ENCODE measurements around the gene LPCAT2. TPM values are rescaled to one million over a fixed set of nuclear protein-coding genes. Genes with fewer than 3 reads are reported as not detected.
A peak's percentile ranks its signal among the peaks of the same experiment; 100 is the strongest.

Gene LPCAT2
- total RNA-seq, 1 experiment from 2014 or later: 7.1 TPM

DNA sequence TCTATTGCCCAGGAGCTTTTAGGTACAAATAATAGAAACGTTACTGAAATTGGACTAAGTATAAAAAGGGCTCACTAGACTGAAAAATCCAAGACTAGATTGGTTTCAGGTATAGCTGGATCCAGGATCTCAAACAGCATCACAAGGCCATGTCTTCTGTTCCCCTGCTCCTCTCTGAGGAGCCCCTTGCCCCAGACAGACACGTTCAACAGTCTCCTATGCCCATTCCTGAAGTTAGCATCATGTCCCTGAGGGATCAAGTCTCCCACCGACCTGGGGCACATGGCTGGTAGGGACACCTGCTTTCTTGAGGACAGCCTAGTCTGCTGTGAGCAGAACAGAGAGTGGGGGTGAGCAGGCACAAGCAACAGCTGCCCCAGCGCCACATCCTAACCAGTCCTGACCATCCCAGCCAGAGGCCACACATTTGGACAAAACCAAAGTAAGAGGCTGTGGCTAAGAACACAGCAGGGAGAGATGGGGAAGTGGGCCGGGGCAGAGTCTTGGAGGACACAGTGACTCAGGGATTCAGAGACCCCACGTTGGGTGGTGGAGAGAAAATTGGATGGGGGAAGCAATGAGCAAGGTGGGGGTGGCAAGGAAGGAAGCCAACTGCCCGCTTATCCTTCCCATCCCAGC lies 40.4 kb upstream of the LPCAT2 start:
- POLR2A ChIA-PET: no interaction called here
- ATAC-seq: no peak
- Mint-ChIP-seq H3K27ac (no peak overlapping the region), H3K27me3 (ENCODE audit: low read depth) (peaks cover 45% of the 10 kb centered on the region), H3K9me3 (no peaks in the 10 kb centered on the region), H3K4me3 (no peak overlapping the region), H3K36me3 (no peaks in the 10 kb centered on the region), H3K4me1 (peaks cover 12% of the 10 kb centered on the region)
- DNase-seq (ENCODE audit: low spot score): no peak
- CTCF ChIA-PET: interaction anchor here (0.9 to 1.0 kb wide), 2 partner anchors 155 to 233 kb away, joined by 3 to 5 read pairs; no protein-coding TSS in a partner anchor
- TF ChIP-seq ZNF263 (CRISPR knock-in tag; IDR thresholded peaks at IDR 0.05; ENCODE audit: low read depth) (no peak), ZNF317 (CRISPR knock-in tag; IDR thresholded peaks at IDR 0.05; ENCODE audit: borderline replicate concordance, low read depth) (no peak)

DNA sequence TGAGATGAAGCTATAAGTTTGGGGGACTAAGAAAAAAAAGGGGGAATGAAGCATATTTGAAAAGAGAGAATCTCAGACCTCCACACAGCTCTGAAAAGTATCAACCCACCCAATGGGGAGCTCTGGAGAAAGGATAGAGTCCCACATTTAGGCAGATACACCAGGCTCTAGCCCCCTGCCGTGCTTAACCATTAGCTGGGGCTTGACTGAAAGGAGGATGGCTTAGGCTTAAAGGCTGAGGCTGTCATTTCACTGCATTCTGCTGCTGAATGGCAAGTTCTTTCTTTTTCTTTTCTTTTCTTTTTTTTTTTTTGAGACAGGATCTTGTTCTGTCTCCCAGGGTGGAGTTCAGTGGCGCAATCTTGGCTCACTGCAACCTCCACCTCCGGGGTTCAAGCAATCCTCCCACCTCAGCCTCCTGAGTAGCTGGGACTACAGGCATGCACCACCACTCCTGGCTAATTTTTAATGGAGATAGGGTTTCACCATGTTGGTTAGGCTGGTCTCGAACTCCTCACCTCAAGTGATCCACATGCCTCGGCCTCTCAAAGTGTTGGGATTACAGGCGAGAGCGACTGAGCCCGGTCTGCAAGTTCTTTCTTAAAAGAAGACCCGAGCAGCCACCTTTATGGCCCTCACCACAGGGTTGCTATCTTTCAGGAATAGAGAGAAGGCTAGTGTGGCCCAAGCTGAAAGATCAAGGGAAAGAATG lies 38.9 kb upstream of the LPCAT2 start:
- CTCF ChIA-PET: interaction anchor here (0.7 to 2.5 kb wide), 5 partner anchors 9 to 232 kb away, joined by 3 to 16 read pairs (median 3); partner anchors contain the start of gene MMP2
- DNase-seq (ENCODE audit: low spot score): no peak
- POLR2A ChIA-PET: no interaction called here
- peaks cover 50% of the 10 kb centered on the region for H3K27me3 Mint-ChIP-seq (ENCODE audit: low read depth)
- no peaks in the 10 kb centered on the region for H3K9me3 Mint-ChIP-seq
- TF ChIP-seq, protein P1, sequence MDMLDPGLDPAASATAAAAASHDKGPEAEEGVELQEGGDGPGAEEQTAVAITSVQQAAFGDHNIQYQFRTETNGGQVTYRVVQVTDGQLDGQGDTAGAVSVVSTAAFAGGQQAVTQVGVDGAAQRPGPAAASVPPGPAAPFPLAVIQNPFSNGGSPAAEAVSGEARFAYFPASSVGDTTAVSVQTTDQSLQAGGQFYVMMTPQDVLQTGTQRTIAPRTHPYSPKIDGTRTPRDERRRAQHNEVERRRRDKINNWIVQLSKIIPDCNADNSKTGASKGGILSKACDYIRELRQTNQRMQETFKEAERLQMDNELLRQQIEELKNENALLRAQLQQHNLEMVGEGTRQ (CRISPR knock-in tag; IDR thresholded peaks at IDR 0.05): no peak
- no peak for TF ChIP-seq SP1 (CRISPR knock-in tag; conservative IDR thresholded peaks at IDR 0.05)
- TF ChIP-seq, protein P2, sequence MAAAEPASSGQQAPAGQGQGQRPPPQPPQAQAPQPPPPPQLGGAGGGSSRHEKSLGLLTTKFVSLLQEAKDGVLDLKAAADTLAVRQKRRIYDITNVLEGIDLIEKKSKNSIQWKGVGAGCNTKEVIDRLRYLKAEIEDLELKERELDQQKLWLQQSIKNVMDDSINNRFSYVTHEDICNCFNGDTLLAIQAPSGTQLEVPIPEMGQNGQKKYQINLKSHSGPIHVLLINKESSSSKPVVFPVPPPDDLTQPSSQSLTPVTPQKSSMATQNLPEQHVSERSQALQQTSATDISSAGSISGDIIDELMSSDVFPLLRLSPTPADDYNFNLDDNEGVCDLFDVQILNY (CRISPR knock-in tag; IDR thresholded peaks at IDR 0.05): no peak
- TF ChIP-seq NFYB (CRISPR knock-in tag; conservative IDR thresholded peaks at IDR 0.05; ENCODE audit: low read depth): no peak
- no peak for TF ChIP-seq NFATC4 (CRISPR knock-in tag; IDR thresholded peaks at IDR 0.05)
- TF ChIP-seq, protein P3, sequence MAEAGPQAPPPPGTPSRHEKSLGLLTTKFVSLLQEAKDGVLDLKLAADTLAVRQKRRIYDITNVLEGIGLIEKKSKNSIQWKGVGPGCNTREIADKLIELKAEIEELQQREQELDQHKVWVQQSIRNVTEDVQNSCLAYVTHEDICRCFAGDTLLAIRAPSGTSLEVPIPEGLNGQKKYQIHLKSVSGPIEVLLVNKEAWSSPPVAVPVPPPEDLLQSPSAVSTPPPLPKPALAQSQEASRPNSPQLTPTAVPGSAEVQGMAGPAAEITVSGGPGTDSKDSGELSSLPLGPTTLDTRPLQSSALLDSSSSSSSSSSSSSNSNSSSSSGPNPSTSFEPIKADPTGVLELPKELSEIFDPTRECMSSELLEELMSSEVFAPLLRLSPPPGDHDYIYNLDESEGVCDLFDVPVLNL (CRISPR knock-in tag; IDR thresholded peaks at IDR 0.05; ENCODE audit: borderline replicate concordance, low read depth): no peak
- TF ChIP-seq, protein P4, sequence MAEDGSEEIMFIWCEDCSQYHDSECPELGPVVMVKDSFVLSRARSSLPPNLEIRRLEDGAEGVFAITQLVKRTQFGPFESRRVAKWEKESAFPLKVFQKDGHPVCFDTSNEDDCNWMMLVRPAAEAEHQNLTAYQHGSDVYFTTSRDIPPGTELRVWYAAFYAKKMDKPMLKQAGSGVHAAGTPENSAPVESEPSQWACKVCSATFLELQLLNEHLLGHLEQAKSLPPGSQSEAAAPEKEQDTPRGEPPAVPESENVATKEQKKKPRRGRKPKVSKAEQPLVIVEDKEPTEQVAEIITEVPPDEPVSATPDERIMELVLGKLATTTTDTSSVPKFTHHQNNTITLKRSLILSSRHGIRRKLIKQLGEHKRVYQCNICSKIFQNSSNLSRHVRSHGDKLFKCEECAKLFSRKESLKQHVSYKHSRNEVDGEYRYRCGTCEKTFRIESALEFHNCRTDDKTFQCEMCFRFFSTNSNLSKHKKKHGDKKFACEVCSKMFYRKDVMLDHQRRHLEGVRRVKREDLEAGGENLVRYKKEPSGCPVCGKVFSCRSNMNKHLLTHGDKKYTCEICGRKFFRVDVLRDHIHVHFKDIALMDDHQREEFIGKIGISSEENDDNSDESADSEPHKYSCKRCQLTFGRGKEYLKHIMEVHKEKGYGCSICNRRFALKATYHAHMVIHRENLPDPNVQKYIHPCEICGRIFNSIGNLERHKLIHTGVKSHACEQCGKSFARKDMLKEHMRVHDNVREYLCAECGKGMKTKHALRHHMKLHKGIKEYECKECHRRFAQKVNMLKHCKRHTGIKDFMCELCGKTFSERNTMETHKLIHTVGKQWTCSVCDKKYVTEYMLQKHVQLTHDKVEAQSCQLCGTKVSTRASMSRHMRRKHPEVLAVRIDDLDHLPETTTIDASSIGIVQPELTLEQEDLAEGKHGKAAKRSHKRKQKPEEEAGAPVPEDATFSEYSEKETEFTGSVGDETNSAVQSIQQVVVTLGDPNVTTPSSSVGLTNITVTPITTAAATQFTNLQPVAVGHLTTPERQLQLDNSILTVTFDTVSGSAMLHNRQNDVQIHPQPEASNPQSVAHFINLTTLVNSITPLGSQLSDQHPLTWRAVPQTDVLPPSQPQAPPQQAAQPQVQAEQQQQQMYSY (CRISPR knock-in tag; IDR thresholded peaks at IDR 0.05): no peak
- TF ChIP-seq NR2C2 (CRISPR knock-in tag; IDR thresholded peaks at IDR 0.05): no peak
- TF ChIP-seq ZNF121 (CRISPR knock-in tag; IDR thresholded peaks at IDR 0.05): no peak
- no peak for TF ChIP-seq IRF2 (CRISPR knock-in tag; IDR thresholded peaks at IDR 0.05; ENCODE audit: borderline replicate concordance, low read depth)
- TF ChIP-seq, protein P5, sequence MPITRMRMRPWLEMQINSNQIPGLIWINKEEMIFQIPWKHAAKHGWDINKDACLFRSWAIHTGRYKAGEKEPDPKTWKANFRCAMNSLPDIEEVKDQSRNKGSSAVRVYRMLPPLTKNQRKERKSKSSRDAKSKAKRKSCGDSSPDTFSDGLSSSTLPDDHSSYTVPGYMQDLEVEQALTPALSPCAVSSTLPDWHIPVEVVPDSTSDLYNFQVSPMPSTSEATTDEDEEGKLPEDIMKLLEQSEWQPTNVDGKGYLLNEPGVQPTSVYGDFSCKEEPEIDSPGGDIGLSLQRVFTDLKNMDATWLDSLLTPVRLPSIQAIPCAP (CRISPR knock-in tag; IDR thresholded peaks at IDR 0.05): no peak
- no peak for TF ChIP-seq ETV6 (CRISPR knock-in tag; IDR thresholded peaks at IDR 0.05)
- TF ChIP-seq, protein P6, sequence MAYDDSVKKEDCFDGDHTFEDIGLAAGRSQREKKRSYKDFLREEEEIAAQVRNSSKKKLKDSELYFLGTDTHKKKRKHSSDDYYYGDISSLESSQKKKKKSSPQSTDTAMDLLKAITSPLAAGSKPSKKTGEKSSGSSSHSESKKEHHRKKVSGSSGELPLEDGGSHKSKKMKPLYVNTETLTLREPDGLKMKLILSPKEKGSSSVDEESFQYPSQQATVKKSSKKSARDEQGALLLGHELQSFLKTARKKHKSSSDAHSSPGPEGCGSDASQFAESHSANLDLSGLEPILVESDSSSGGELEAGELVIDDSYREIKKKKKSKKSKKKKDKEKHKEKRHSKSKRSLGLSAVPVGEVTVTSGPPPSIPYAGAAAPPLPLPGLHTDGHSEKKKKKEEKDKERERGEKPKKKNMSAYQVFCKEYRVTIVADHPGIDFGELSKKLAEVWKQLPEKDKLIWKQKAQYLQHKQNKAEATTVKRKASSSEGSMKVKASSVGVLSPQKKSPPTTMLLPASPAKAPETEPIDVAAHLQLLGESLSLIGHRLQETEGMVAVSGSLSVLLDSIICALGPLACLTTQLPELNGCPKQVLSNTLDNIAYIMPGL (CRISPR knock-in tag; IDR thresholded peaks at IDR 0.05): no peak
- no peak for TF ChIP-seq FOXJ3 (CRISPR knock-in tag; IDR thresholded peaks at IDR 0.05; ENCODE audit: borderline replicate concordance)
- TF ChIP-seq, protein P7, sequence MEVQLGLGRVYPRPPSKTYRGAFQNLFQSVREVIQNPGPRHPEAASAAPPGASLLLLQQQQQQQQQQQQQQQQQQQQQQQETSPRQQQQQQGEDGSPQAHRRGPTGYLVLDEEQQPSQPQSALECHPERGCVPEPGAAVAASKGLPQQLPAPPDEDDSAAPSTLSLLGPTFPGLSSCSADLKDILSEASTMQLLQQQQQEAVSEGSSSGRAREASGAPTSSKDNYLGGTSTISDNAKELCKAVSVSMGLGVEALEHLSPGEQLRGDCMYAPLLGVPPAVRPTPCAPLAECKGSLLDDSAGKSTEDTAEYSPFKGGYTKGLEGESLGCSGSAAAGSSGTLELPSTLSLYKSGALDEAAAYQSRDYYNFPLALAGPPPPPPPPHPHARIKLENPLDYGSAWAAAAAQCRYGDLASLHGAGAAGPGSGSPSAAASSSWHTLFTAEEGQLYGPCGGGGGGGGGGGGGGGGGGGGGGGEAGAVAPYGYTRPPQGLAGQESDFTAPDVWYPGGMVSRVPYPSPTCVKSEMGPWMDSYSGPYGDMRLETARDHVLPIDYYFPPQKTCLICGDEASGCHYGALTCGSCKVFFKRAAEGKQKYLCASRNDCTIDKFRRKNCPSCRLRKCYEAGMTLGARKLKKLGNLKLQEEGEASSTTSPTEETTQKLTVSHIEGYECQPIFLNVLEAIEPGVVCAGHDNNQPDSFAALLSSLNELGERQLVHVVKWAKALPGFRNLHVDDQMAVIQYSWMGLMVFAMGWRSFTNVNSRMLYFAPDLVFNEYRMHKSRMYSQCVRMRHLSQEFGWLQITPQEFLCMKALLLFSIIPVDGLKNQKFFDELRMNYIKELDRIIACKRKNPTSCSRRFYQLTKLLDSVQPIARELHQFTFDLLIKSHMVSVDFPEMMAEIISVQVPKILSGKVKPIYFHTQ (CRISPR knock-in tag; IDR thresholded peaks at IDR 0.05): no peak
- no peak overlapping the region for H3K4me3 Mint-ChIP-seq
- no peak overlapping the region for H3K27ac Mint-ChIP-seq
- H3K36me3 Mint-ChIP-seq: no peaks in the 10 kb centered on the region
- ATAC-seq: peak; percentile 59; the same call in 1 of the 2 replicates
- H3K4me1 Mint-ChIP-seq: peaks cover 22% of the 10 kb centered on the region
